HEK293T (cell line): ENCODE data around the gene SLC35F3.

Source experiments
- CTCF ChIA-PET: fragments of 350-600 bp; formaldehyde crosslinking; extraction: SDS; loops from one replicate; lab custom pipeline; 2021; ENCODE audit warnings: antibody characterized with exemption, inconsistent platforms; lab: Yijun Ruan, JAX
- POLR2A ChIA-PET: fragments of 350-600 bp; formaldehyde crosslinking; extraction: SDS; loops from one replicate; lab custom pipeline; 2020; ENCODE audit warnings: antibody characterized with exemption, inconsistent platforms; lab: Yijun Ruan, JAX
- DNase-seq: peaks from one replicate; pipeline ENCODE4 v3.0.0; 2012; ENCODE audit warnings: mixed read lengths; ENCODE audit errors: extremely low spot score
- ARNT ChIP-seq: fragments of 450-650 bp; IDR thresholded peaks from 2 replicates; pipeline ENCODE4 v1.6.1; 2017; ENCODE audit warnings: mild to moderate bottlenecking
- BHLHE40 ChIP-seq: fragments of 450-650 bp; IDR thresholded peaks from 2 replicates; pipeline ENCODE4 v1.6.1; 2016; ENCODE audit warnings: mild to moderate bottlenecking, moderate library complexity, borderline replicate concordance
- CTBP1 ChIP-seq: fragments of 450-650 bp; IDR thresholded peaks from 2 replicates; pipeline ENCODE4 v1.6.1; 2016; ENCODE audit warnings: borderline replicate concordance
- ELF4 ChIP-seq: fragments of 450-650 bp; IDR thresholded peaks from 2 replicates; pipeline ENCODE4 v1.6.1; 2017; ENCODE audit warnings: antibody characterized with exemption
- FOXA1 ChIP-seq: fragments of 450-650 bp; IDR thresholded peaks from 2 replicates; pipeline ENCODE4 v1.6.1; 2016; ENCODE audit warnings: mild to moderate bottlenecking
- FOXK2 ChIP-seq: fragments of 450-650 bp; IDR thresholded peaks from 2 replicates; pipeline ENCODE4 v1.6.1; 2016; ENCODE audit warnings: mild to moderate bottlenecking
- FOXM1 ChIP-seq: fragments of 450-650 bp; IDR thresholded peaks from 2 replicates; pipeline ENCODE4 v1.6.1; 2017; ENCODE audit warnings: mild to moderate bottlenecking, borderline replicate concordance
- HDGF ChIP-seq: fragments of 450-650 bp; IDR thresholded peaks from 2 replicates; pipeline ENCODE4 v1.6.1; 2017; ENCODE audit warnings: antibody characterized with exemption, borderline replicate concordance
- L3MBTL2 ChIP-seq: fragments of 450-650 bp; conservative IDR thresholded peaks from 2 replicates; pipeline ENCODE4 v1.6.1; 2016; ENCODE audit warnings: mild to moderate bottlenecking
- LEF1 ChIP-seq: fragments of 450-650 bp; IDR thresholded peaks from 2 replicates; pipeline ENCODE4 v1.6.1; 2017; ENCODE audit warnings: mild to moderate bottlenecking, borderline replicate concordance
- NFRKB ChIP-seq: fragments of 450-650 bp; IDR thresholded peaks from 2 replicates; pipeline ENCODE4 v1.6.1; 2016; ENCODE audit warnings: mild to moderate bottlenecking, moderate library complexity
- SP1 ChIP-seq: fragments of 450-650 bp; IDR thresholded peaks from 2 replicates; pipeline ENCODE4 v1.6.1; 2017
- SUZ12 ChIP-seq: fragments of 450-650 bp; IDR thresholded peaks from 2 replicates; pipeline ENCODE4 v1.6.1; 2016; ENCODE audit warnings: mild to moderate bottlenecking
- TARDBP ChIP-seq: fragments of 450-650 bp; IDR thresholded peaks from 2 replicates; pipeline ENCODE4 v1.6.1; 2016
- ZNF384 ChIP-seq: fragments of 450-650 bp; IDR thresholded peaks from 2 replicates; pipeline ENCODE4 v1.6.1; 2016
- TF ChIP-seq, protein P1 (sequence below): fragments of 450-650 bp; IDR thresholded peaks from 2 replicates; pipeline ENCODE4 v1.6.1; 2016

SLC35F3 gene

DNA sequence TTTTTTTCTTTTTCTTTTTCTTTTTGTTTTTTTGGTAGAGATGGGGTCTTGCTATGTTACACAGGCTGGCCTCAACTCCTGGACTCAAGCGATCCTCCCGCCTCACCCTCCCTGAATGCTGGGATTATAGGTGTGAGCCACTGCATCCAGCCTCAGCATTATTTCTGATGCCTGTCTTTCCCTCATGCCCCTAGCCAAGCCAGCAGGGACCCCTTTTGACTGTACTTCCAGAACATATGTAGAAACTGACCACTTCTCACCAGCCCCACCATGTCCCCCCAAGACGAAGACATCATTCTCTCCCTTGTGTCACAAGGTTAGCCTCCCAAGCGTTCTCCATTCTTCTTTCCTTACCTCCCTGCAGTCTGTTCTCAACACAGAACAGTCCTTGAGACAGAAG is 360.8 kb downstream of the SLC35F3 start:
- TF ChIP-seq BHLHE40 = no peak
- TF ChIP-seq L3MBTL2 = no peak
- no peak for TF ChIP-seq ZNF384
- no peak for TF ChIP-seq NFRKB
- no peak for TF ChIP-seq TARDBP
- no peak for TF ChIP-seq SUZ12
- TF ChIP-seq ARNT = no peak
- no peak for TF ChIP-seq FOXA1
- TF ChIP-seq SP1 = no peak
- no peak for TF ChIP-seq LEF1
- no peak for TF ChIP-seq CTBP1
- TF ChIP-seq HDGF = no peak
- no peak for TF ChIP-seq ELF4
- no peak for TF ChIP-seq FOXM1
- TF ChIP-seq, protein P1, sequence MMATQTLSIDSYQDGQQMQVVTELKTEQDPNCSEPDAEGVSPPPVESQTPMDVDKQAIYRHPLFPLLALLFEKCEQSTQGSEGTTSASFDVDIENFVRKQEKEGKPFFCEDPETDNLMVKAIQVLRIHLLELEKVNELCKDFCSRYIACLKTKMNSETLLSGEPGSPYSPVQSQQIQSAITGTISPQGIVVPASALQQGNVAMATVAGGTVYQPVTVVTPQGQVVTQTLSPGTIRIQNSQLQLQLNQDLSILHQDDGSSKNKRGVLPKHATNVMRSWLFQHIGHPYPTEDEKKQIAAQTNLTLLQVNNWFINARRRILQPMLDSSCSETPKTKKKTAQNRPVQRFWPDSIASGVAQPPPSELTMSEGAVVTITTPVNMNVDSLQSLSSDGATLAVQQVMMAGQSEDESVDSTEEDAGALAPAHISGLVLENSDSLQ = no peak
- no peak for TF ChIP-seq FOXK2
- ChIA-PET POLR2A (no interaction called here), CTCF (no interaction called here)
- DNase-seq = no peak

DNA sequence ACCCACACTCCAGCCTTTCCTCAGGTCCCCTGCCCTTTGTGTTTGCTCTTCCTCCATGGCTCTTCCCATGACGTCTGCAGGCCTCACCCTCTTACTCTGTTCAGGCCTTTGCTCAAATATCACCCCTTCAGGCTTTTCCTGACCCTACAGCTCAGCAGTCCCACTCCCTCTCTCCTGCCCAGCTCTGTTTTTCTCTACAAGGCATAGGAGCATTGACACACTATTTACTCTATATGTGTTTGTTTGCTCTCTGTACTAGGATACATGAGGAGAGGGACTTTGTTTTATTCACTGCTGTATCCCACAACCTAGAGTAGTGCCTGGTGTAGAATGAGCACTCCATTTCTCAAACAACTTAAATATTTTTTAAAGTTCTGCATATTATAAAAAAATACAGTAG is 361.4 kb downstream of the SLC35F3 start:
- POLR2A ChIA-PET = no interaction called here
- TF ChIP-seq ARNT = no peak
- TF ChIP-seq, protein P1 = no peak
- DNase-seq = no peak
- CTCF ChIA-PET = no interaction called here

DNA sequence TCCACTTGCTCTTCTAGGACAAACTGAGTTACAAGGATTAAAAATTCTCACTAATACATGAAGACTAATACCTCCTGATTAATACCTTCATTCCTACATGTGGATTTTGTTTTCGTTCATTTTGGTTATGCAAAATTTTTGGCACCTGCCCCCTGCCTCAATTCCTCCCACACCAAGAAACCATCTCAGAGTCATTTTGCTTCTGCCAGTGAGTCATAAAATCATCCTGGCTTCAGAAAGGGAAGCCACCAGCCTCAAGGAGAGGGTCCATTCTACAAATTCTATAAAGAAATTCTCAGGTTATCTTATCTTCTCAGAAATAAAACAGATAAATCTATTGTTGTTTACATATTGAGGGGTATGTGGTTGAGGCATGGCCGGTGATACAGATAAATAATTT is 365.6 kb downstream of the SLC35F3 start:
- DNase-seq = no peak
- CTCF ChIA-PET = no interaction called here
- no peak for TF ChIP-seq NFRKB
- no peak for TF ChIP-seq BHLHE40
- TF ChIP-seq FOXA1 = no peak
- no peak for TF ChIP-seq FOXK2
- TF ChIP-seq L3MBTL2 = no peak
- TF ChIP-seq CTBP1 = no peak
- TF ChIP-seq FOXM1 = no peak
- no peak for TF ChIP-seq HDGF
- TF ChIP-seq ELF4 = no peak
- TF ChIP-seq, protein P1 = no peak
- POLR2A ChIA-PET = no interaction called here

DNA sequence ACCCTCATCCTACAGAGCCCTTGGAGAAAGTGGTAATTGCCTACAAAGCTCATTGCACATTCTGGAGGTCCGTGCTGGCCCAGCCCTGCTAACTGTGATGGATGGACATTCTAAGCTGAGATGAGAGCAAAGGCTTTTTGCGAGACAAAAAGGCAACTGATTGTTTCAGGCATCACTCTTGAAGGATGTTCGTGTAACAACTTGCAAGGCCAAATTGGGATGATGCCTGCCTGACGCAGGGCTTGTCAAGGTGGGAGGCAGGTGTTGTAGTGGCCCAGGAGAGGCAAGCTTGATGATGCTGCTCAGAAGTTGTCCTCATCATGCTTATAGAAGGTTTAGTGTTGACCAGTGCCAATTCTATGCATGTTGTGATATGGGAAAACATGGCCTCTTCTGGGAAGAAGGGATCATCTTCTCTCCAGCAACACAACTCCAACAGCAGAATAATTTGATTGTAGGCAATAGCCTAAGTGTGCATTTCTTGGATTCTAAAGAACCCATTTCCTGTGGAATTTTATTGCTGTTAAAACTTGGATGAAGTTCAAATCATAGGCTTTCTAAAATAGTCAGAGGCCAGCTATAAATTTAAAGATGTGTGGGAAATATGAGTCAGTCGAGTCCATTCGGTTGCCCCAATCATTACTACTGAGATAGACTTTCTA is 366.2 kb downstream of the SLC35F3 start:
- ChIA-PET CTCF (no interaction called here), POLR2A (no interaction called here)
- no peak for DNase-seq
- TF ChIP-seq ELF4 = no peak
- TF ChIP-seq, protein P1 = no peak
- TF ChIP-seq L3MBTL2 = no peak
- TF ChIP-seq FOXM1 = no peak
- no peak for TF ChIP-seq FOXA1
- no peak for TF ChIP-seq BHLHE40

DNA sequence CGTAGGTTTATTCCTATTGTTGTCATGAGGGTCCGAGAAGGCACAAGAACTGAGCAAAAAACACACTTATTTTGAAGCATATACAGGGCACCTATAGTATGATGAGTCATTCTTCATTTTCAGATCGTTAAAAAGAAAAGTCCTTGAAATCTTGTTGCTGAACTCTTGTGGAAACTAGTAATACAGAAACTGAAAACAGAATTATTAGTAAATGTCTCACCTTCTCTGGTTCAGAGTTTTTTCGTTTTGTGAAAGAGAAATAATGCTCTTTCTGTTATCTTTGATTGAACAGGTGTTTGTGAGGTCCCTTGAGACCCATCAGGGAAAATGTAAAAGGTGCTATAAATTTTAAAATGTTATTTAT is 366.7 kb downstream of the SLC35F3 start:
- DNase-seq = no peak
- ChIA-PET POLR2A (no interaction called here), CTCF (no interaction called here)
- TF ChIP-seq LEF1 (no peak), HDGF (no peak), FOXM1 (no peak), SUZ12 (no peak), SP1 (no peak), NFRKB (no peak), FOXK2 (no peak), ZNF384 (no peak), TARDBP (no peak), BHLHE40 (no peak), FOXA1 (no peak), ELF4 (no peak), CTBP1 (no peak), ARNT (no peak), L3MBTL2 (no peak)
- TF ChIP-seq, protein P1 = no peak

DNA sequence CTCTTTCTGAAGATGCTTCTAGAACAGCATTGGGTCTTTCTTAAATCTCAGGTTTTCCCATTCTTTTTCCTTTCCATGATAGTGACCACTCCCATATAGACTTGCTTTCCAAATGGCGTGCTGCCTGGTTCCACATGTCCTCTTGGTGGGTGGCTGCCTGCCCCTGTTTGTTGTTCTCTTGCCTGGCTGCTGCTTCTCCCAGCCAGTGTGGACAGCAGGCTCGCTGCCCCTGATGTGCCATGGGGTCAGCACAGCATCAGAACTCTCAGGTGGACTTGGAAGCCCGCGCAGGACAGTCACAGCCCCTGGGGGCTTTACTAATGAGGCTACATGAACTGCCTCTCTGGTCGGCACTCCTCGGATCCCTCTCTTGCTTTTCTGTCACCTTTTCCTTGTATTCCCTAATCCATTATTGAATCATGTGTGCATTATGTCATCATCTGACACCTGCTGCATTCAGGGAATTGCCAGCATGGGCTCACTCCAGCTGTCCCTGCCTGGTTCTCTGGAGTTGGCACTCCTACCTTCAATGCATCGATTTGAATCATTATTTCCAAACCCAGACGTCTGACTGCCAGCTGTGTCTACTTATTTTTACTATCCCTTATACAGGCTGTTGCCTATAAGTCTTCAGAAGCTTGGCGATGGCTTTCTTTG is 368.3 kb downstream of the SLC35F3 start:
- no peak for TF ChIP-seq NFRKB
- TF ChIP-seq, protein P1 = no peak
- TF ChIP-seq L3MBTL2 = no peak
- no peak for TF ChIP-seq ARNT
- no peak for TF ChIP-seq ZNF384
- TF ChIP-seq HDGF = no peak
- no peak for TF ChIP-seq SP1
- TF ChIP-seq ELF4 = no peak
- TF ChIP-seq LEF1 = no peak
- no peak for TF ChIP-seq FOXK2
- TF ChIP-seq BHLHE40 = no peak
- no peak for TF ChIP-seq FOXM1
- TF ChIP-seq CTBP1 = no peak
- TF ChIP-seq SUZ12 = no peak
- TF ChIP-seq FOXA1 = no peak
- POLR2A ChIA-PET = no interaction called here
- CTCF ChIA-PET = no interaction called here
- no peak for DNase-seq
